Stimulated activated CD8-positive, alpha-beta memory T cell treated with anti-CD3 and anti-CD28 coated beads, Interleukin-12 subunit alpha, Interleukin-12 subunit beta, amount 100 ng/mL, for 1 hour (primary cell): ENCODE results near the gene CHCHD6.

Experiments
- DNase-seq: peaks from one replicate; pipeline ENCODE4 v3.0.0-alpha.2; 2020; ENCODE audit warnings: low read depth

The CHCHD6 gene

DNA sequence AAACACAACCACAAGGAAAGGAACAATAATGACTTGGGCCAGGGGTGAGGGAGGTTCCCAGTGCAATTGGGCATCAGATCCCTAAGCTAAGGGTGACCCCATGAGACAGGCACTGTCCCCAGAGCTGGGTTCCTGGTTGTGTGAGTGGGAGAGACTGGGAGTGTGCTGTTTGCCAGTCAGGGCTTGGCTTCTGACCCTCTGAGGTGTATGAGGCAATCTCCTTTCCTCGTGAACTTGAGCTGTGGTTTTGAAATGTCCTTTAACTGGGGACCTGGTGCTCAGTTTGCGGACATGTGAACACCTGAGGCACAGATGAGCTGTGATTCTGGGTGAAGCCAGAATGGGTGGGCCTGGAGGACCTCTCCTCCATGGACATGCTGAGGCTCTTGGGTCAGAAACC, 220.4 kb downstream of the CHCHD6 start:
- DNase-seq: no peak

DNA sequence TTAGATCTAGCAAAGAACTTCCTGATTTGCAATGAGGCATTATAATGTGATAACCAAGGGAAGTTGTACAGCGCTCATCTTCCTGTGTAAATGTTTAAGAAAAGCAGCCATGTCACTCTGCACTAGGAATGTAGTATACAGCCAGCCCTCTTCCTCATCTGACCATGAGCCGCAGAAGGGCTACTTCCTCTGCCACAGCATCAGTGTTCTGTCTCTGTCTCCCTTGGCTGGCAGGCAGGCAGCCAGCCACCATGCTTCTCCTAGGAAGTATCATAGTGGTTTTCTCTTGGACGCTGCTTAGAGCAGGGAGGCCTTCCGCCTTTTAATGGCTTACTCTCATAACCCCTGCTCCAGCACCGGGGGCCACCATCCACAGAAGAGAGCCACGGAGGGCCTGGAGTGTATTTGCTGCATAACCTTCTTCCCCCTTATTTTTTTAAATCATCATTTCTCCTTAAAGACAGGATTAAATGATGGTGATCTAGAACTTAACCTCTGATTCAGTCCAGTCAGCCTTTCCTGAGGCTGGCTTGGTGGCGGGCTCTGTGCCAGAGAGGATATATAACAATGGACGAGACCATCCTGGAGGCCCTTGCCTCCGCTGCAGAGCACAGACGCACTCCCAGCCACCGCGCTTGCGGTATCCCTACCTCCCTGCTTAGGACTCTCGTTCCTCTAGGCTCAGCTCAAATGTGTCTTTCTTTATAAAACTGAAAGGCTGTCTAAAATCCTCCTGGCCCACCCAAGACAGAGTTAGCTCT, 221.6 kb downstream of the CHCHD6 start:
- no peak for DNase-seq

DNA sequence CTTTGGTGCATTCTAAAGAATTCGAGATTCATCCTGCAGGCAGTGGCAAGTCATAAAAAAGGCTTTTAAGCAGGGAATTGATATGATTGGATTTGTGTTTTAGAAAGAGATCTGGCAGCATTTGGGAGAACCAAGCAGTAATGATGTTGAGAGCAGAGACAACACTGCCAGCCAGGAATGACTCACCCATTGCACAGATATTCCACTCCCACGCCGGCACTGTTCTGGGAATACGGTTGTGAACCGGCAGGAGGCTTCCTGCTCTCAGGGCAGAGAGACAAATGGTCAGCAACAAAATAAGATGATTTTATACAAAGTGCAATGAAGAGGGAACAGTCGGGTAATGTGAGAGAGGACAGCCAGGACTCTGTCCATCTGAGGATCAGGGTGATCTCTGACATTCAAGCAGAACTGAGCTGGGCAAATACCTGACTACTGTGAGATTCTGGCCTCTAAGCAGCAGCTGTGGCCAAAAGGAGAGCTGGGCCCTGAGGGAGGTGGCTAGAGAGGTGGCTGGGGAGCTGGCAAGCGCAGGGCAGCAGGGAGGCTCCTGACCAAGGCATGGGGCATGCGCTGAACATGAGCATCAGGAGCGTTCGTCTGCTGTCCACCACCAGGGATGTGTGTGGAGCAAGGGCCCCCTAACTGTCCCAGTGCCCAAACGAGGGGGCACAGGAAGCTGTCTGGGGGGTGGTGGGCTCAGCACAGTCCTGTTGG, 222.8 kb downstream of the CHCHD6 start:
- DNase-seq: no peak

DNA sequence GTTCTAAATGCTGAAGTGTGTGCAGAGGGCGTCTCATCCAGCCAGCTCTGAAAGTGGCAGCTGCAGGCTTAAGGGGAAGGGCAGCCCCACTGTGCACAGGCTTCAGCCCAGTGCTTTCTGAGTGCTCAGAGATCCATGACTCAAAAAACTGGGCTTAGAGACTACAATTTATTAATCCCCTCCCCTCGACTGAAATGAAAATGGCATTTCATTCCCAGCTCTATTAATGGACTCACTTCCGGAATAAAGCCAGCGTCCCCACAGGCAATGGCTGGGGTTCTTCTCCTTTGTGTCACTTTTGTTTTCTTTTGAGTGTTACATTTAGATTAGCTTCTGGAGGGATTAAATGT, 223.3 kb downstream of the CHCHD6 start:
- DNase-seq: no peak

DNA sequence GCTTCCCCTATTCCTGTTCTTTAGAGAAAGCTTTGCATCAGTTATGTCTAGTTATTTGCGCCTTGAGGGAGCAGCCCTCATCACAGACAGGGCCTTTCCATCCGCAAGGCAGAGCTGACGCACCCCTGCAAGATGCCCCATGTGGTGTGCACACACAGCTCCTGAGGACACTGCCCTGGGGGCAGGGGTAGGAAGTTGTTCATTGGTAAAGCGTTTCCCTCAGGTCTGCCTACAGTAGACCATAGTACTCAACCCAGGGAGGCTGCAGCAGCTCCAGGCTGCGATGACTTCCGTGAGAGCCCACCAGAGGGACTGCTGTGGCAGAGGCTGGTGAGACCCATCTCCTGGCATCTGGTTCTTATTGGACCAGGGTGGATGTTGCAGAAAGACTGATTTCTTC, 223.8 kb downstream of the CHCHD6 start:
- DNase-seq: no peak

DNA sequence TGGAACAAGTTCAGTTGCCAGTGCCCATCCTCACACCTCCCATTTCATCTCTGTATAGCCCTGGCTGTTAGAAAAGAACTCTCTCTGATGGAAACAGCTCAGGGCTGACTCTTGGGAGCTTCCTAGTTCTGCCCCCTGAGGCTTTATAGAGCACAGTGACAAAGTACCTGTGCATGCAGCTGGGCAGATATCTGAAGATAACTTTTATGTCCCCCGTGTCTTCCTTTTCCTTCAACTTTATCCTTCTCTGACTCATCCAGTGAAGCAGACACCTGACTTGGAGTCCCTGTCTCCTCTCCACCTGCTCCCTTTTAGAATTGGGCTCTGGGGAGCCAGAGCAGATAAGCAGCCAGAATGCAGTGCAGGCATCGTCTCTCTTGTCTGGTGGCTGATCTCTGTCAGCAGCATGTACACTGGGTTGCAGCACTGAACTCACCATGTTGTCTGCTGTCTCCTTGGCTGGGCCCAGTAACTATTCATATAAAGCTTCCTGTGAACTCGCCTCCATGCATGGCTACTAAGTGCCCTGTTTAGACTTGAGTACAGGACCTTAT, 225.0 kb downstream of the CHCHD6 start:
- no peak for DNase-seq

DNA sequence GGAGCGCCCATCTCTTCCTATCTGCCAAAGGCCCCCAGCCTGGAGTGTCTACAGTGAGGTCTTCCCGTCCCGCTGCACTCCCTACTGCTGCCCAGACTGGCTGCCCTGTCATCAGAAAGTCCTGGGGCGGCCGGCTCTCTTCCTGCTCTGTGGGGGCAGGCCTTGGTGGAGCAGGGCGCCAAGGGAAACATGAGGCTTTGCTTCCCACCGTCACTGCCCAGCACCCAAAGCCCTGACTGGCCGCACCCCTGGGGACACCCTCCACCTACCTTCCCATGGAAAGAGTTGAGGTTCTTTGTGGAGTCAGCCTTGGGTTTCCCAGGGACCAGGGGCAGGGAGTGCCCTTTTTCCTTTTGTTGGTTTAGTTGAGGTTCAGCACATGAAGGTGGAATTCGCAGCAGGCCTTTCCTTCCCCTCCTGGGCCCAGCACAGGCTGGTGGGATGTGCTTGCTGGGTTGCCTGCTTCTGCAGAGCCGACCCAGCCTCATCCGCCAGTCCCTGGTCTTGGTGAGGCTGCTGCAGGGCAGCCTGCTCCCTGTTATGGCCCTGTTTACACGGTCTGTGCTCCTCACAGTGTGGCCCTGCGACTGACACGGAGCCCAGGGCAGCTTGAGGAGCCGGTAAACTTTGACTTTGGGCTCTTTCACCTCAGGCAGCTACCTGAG, 227.0 kb downstream of the CHCHD6 start:
- no peak for DNase-seq

DNA sequence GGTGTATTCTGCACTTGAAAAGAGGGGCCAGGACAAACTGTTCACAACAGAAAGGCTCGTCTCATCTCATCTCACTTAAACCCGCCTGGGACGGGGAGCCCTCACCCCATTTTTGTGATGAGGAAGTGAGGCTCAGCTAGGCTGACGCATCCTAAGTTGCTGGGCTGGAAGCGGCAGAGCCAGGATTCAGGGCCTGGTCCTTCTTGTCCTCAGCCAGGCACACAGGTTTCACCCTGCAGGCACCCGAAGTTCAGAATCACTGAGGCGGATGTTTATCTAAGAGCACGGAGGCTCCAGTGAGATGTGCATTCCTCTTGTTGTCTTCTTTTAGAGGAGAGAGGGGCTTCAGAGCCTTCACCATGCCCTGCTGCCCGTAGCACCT, 227.8 kb downstream of the CHCHD6 start:
- no peak for DNase-seq

DNA sequence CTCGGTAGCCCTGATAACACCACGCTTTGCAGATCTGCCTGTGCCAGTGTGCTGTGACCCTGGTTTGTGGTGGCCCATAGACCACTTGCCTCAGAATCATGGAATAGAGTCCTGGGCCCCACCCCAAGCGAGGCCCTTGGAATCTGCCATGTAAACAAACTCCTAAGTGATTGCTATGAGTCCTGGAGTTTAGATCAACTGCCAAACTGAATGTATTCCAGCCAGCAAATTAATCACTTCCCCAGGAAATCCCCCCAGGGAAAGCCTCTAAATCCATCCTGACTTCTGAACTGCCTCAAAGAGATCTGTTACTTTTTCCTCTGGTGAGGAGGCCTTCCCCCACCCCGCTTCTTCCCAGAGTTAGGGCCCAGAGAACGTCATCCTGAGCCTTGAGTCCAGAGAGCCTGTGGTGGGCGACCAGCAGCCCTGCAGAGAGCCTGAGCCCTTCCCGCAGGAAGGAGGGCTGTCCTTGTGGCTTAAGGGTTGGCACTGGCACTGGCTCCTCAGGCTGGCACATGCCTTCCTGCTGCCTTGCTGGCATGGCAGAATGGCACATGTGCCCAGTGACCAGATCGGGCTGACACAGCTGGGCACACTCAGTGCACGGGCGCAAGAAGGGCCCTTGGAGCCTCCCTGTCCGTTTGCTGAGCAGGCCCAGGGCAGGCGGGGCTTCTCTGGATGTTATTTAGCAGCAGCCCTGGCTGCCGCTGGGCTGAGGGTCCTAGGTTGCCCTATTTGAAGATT, 228.3 kb downstream of the CHCHD6 start:
- DNase-seq: no peak

DNA sequence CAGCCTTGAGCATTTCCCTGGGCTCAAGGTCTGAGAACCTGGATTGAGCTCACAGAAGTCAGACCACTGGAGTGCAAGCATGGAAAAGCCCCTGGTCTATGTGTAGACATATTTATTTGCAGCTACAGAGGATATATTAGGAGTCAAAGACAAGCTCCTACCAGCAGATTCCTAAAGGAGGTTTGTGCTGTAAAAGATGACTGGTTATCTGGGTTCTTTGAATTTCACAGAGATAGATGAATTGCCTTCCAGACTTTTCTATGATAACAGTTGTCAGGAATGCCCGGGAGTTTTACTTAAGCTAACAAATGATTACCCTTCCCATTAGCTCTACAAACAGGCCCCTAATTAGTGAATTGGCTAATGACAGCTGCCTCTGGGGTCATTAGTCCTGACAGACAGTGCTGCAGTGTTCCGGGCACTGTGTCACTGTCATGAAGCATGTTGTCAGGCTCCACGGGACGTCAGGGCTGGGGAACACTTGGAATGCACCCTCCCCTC, 230.0 kb downstream of the CHCHD6 start:
- no peak for DNase-seq

DNA sequence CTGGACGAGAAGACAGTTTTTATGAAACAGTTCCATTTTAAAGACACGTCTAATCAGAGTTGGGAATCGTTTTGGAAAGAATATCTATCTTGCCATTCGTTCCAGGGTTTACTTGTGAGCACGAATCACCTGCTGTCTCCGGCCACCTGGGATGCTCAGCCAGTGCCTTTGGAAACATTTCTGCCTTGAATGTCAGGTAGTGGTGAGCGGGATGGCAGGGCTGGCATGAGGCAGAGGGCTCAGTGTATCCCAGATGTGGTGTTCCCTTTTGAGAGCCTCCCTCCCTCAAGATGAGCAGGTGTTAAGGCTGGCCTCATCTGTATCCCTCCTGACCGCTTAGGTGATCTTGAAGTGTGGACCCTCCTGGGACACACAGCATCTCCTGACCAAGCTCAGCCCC, 231.0 kb downstream of the CHCHD6 start:
- no peak for DNase-seq

DNA sequence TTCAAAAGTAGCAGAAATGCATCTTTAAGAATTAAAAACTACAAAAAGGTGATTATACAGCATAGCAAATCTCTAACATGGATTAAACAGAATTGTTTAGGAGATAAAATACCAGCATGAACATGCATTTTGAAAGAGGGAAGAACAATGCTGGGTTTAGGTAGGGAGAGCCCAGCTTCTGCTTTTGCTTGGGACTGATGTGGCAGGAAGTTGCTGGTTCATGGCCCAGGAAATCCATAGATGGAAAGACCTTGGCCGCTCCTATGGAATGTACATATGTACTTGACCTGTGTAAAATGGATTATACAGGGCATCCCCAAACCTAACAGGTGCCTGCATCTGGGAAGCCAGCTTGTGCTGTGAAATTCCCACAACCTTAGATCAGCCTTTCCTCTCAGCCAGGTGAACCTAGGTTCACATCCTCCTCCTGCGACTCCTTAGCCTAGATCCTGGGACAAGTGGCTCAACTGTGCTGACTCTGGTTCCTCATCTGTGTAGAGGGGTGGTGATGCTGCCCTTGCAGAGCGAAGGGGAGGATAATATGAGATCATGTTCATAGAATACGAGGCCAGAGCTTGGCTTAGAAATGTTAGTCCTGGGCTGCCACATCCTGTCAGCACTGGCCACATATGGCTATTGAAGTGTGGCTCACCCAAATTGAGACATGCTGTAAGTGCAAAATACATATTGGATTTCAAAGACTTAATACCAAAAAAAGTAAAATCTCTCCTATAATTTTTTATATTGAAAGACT, 231.9 kb downstream of the CHCHD6 start:
- DNase-seq: no peak

DNA sequence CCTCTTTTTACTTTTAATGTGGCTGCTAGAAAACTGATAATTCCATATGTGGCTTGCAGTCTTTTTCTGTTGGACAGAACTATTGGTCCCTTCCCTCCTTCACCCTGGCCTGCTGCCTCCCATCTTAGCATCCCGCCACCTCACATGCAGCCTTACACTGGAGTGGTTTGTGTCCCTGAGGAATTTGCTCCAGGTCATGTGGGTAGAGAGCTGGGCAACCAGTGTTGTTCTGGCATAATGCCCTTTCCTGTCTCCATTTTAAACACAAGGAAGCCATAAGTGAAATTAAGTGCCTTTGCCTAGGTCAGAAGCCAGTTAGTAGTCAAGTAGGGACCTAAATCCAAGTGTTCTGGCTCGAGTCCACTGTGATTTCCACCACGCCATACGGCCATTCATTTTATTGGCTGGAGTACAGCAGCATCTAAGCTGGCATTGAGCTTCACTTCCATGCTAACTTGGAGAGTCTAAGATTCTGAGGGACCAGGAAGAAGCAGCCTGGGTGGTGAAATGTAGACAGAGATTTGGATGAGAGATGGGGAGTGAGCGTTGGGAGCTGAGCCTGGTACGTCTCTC, 232.9 kb downstream of the CHCHD6 start:
- DNase-seq: no peak

DNA sequence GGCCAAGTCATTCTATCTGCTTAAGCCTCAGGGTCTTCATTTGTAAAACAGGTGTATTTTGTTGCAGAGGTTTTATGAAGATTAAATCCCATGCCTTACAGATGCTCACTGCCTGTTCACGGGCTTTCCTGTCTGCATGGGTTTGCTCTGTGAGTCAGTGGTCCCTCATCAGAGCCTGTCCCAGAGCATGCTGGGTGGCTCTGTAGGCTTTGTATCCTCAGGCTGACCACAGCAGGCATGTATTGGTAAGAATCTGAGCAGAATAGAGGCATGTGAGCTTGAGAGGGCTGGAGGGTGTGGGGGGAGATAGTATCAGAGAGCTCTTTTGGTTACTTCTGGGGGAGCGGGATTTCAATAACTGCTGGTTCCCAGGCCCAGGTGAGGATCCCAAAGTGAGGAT, 233.5 kb downstream of the CHCHD6 start:
- no peak for DNase-seq

DNA sequence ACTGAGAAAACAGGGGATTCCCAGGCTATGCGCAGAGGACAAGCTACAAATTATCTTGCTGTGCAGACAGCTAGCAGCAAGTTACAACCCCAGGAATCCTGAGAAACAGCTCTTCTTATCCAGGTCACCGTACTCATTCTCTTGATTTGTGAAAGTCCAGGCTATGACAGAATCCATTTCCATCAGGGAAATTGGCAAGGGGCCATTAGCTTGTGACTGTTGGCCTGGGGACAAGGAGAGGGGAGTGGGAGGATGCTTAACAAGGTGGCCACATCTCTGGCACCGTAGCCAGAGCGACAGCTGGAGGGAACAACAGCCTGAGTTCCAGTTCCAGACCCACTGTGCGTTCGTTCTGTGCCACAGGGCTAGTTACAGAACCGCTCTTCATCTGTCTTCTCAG, 233.9 kb downstream of the CHCHD6 start:
- DNase-seq: no peak

DNA sequence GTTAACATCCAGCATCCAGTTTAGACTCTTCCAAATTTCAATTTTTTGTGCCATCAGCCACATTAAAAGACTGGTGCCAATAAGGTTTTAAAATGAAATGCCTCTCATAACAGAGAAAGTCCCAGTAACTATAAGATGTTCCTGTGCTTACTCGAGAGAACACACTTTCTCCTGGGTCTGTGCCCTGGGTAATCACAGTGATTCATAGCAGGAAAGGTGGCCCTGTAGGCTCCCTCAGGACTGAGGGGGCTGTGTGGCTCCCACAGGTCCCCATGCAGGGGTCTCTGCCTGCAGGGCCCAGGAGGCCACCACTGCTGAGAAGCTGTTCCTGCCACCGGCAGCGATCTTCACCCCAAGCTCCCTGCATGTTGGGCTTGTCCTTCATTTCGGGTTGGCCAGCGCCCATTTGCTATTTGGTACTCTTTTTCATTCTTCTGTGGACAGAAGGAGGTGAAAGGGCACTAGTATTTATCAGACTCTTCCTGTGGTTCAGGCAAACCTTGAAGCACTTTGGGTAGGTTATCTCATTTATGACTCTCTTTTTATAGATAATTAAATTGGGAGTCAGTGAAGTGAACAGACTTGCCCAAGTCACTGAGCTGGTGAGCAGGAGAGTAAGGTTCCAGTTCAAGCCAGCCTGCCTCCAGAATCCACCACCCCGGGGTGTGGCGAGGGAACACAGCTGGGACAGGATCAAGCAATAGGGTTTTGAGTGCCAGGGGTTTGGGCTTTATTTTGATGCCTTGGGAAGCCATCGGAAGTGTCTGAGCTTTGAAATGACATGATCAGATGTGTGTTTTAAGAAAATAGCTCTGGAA, 234.7 kb downstream of the CHCHD6 start:
- DNase-seq: no peak

DNA sequence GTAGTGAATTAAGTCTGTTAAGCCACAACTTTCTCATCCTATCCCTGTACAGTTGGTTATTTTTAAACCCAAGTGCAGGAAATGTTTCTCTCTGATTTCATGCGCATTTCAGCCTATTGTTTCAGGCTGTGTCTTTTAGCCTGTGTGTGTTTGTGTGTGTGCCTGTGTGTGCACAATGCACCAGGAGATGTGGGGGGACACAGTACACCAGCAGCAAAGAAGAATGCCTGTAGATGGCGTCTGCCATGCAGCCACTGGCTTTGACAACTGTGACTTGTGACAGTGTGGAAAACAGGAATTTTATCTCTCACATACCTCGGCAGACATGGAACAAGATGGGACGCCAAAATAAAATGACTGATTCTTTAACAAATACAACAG, 235.3 kb downstream of the CHCHD6 start:
- DNase-seq: no peak

DNA sequence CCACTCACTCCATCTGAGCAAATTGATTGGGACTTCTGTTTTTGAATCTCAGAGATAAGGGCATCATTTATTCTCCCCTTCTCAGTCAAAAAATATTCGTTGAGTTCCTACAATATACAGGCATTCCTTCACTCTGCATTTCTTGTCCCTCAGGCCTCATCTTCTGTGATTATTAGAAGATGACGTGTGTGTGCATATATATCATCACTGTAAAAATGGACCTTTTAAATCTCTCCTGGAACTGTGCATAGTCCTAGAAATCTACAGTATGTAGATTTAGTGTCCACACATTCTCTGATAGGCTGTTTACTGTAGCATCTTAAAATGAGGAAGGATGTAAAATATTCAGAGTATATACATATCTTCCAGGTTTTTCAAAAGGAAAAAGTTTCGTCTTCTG, 235.7 kb downstream of the CHCHD6 start:
- no peak for DNase-seq

DNA sequence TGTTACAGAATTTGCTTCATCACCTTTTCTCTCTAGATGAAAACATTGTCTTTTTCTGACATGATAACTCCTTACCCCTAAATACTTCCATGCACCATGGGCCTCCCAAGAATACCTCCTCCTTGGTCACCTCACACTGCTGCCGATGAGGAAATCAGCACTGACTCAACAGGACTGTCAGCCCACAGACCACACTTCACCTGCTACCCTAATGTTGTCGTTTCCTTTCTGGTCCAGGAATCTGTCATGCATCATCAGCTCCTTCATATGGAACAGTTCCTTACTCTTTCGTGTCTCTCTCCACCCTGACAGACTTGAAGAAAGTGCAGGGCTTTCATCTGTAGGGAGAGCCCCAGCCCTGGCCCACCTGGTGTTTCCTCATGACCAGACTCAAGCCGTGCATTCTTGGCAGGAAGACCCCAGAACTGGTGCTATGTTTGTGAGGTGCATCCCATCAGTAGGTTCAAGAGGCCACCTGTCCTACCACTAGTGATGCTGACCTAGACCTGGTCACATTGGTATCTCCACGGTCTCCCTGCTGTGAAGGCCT, 237.8 kb downstream of the CHCHD6 start:
- DNase-seq: no peak
